A673 (cell line): ENCODE results near the gene SIK3.

Source experiments
- EZH2 ChIP-seq: fragments of 200-600 bp; sonication (generic); IDR thresholded peaks from 2 replicates; pipeline ENCODE4 v1.6.1; 2017; ENCODE audit warnings: borderline replicate concordance, low read depth, mild to moderate bottlenecking, mixed read lengths, antibody characterized with exemption, low read length; ENCODE audit not compliant: poor library complexity, severe bottlenecking
- TF ChIP-seq, protein P1 (sequence below): fragments of 300-800, 200-600 bp; sonication (generic); conservative IDR thresholded peaks from 2 replicates; pipeline ENCODE4 v1.5.1; 2017; ENCODE audit warnings: low read depth, mild to moderate bottlenecking, antibody characterized with exemption, low read length, moderate library complexity, mixed read lengths

DNA sequence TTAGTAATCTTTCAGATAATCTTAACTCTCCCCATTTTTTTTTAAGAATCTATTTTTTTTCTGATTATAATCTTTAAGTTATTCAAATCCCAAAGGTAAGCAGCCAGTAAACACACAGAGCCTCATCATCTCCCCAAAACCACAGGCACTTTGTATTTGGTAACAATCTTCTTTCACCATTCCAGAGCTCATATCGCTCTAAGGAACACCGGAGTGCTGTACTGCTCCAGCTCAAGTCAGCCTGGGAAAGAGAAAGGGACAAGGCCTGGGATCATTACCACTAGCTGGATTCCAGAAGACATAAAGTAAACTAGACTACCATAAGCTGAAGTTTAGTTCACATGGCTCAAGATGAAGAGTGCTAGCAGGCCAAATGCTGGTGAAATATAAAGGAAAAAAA, 187.8 kb downstream of the SIK3 start:
- TF ChIP-seq, protein P1, sequence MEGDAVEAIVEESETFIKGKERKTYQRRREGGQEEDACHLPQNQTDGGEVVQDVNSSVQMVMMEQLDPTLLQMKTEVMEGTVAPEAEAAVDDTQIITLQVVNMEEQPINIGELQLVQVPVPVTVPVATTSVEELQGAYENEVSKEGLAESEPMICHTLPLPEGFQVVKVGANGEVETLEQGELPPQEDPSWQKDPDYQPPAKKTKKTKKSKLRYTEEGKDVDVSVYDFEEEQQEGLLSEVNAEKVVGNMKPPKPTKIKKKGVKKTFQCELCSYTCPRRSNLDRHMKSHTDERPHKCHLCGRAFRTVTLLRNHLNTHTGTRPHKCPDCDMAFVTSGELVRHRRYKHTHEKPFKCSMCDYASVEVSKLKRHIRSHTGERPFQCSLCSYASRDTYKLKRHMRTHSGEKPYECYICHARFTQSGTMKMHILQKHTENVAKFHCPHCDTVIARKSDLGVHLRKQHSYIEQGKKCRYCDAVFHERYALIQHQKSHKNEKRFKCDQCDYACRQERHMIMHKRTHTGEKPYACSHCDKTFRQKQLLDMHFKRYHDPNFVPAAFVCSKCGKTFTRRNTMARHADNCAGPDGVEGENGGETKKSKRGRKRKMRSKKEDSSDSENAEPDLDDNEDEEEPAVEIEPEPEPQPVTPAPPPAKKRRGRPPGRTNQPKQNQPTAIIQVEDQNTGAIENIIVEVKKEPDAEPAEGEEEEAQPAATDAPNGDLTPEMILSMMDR, result no peak
- no peak for TF ChIP-seq EZH2
